Activated CD4-positive, alpha-beta T cell treated with anti-CD3 and anti-CD28 coated beads, Interleukin-2, amount 50 U/mL, for 48 hours (primary cell): Measurements from ENCODE around the gene MUC13.

ENCODE experiments used
- DNase-seq, 2 experiments: peaks; one replicate each; pipeline ENCODE4 v3.0.0-alpha.2; 2020

The MUC13 gene

DNA sequence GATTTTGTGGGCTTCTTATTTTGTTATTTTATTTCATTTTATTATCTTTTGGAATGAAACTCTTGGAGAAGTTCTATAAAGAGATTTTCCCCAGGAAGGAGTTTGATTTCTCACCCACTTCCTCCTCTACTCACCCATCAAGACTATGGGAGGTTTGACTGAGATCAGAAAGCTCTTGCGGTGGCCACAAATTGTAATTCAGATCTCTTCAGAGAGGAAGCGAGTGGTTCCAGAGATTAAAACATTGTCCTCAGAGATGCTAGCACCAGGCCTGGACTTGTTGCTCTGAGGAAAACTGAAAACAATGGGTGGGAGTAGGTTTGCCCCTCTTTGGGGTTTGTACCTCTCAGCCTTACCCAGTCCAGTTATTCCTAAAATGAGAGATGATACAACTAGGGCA is 8.1 kb upstream of the MUC13 start:
- DNase-seq, result no peak

DNA sequence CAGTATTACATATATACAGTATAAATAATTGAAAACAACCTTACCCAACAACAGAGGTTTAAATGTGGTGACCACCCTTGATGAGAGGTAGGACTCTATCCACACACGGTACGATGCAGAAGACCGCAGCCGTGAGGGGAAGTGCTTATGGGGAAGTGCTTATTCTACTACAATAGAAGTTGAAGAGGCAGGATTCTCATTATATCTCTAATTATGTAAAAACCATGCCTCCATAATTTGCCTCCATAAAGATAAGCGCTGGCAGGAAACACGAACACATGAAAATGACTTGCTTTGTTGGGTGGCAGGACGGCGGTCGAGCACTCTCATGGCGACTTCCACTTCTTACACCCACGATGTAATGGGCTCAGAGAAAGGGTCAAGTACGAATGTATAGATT is 7.2 kb upstream of the MUC13 start:
- DNase-seq, result no peak

DNA sequence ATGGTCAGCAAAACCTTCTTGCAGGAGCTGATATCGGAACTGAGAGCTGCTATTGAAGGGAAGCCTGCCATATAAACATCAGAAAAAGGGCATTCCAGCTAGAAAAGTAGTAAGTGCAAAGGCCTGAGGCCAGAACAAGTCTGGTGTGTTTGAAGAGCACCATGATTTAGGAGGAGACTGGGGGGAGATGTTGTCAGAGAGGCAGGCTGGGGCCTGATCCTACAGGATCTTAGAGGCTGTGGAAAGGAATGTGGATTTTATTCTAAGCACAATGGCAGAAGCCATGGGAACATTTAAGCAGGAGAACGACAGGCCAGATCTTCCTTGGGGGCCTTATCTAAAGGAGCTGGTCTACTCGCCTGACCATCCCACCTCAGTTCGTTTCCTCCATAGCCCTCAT is 5.1 kb upstream of the MUC13 start:
- DNase-seq, result no peak

DNA sequence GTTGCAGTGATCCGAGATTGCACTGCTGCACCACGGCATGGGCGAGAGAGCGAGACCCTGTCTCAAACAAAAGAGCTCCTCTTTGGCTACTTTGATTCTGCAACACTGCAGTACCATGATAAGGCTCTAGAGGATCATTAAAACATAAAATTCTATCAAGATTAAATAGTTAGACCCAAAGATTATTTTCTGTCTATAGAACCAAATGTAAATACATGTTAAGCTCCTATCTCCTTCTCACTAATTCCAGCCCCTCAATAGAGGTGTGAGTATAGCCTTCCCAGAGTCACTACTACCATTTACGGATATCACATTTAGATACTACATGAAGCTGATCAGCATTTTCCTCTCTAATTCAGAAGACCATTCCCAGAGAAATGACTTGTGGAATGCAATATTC is 4.3 kb upstream of the MUC13 start:
- no peak for DNase-seq

DNA sequence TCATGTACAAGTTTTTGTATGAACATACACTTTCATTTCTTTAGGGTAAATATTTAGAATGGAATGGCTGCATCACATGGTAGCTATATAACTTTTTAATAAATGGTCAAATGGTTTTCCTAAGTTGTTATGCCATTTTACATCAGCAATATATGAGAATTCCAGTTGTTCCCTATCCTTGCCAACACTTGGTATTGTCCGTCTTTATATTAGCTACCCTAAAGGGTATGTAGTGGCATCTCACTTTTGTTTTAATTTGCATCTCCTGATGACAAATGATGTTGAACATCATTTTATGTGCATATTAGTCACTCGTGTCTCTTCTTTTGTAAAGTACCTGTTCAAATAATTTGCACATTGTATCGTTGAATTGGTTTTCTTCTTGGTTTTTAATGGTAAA is 2.5 kb upstream of the MUC13 start:
- no peak for DNase-seq

DNA sequence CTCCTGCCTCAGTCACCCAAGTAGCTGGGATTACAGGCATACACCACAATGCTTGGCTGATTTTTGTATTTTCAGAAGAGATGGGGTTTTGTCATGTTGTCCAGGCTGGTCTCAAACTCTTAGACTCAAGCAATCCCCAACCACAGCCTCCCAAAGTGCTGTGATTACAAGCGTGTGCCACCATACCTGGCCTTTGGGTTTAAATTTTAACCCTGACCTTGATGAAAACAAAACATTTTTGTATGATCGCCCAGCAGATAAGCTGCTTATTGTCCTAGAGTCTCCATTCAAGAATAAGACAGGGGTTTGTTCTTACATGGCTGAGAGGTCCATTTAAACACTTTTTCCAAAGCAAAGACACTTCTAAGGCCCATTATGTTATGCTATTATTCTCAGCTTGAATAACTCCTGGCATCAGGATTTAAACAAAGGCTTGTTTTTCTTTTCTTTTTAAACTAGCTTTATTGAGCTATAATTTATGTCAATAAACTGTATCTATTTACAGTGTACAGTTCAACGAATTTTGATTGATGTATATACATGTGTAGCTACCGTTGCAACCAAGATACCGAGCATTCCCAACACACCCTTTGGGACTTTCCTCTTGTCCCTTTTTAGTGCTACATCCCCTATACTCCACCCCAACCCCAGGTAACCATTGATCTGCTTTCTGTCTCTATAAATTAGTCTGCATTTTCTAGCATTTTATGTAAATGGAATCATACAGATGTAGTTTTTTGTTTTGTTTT is 1.4 kb upstream of the MUC13 start:
- DNase-seq, result no peak

DNA sequence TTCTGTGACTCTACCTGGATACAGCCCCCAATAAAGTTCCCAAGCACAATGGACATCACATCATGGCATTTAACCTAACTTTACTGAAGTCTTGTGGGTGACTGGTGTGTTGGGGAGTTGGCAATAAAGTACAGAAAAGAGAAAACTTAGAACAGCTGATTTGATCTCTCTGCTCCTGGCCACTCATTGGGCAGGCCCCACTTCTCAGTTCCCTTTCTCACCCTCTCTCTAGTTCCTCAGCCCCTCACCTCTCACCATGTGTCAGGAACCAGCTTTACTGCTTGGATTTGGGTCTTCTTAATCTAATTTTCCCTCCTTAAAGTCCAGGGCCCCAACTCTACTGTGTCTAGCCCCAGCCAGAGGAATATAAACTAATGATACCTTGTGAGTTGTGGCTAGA is 713 bp upstream of the MUC13 start:
- DNase-seq, result no peak

DNA sequence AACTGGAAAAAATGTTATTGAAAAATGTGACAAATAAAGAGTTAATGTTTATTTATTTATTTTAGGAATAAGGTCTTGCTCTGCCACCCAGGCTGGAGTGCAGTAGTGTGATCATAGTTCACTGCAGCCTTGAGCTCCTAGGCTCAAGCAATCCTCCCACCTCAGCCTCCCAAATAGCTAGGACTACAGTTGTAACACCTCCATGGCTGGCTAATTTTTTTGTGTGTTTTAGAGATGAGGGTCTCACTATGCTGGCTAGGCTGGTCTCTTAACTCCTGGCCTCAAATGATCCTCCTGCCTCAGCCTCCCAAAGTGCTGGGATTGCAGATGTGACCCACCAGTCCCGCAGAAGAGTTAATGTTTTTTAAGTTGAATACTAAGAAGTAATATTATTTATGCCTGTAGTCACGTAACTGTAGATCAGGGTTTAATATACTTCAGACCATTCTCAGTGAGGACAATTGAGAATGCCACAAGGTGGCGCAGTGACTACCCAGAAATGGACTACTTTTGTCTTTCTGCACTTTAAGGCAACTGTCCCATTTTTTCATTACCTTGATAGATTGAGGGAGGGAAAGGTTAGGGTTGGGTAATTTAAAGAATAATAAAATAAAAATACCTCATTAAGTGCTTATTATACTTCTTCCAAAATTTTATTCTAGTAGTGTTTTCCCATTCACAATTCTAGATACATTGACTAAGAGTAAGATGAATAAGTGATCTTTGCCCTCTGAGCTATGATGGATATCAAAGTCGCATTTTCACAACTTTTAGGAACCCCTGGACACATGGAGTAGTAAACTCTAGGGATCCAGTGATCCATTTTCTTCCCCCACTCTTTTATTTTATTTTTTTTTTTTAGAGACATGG is 6.0 kb downstream of the MUC13 start:
- DNase-seq, result peak; percentile 58 to 71

DNA sequence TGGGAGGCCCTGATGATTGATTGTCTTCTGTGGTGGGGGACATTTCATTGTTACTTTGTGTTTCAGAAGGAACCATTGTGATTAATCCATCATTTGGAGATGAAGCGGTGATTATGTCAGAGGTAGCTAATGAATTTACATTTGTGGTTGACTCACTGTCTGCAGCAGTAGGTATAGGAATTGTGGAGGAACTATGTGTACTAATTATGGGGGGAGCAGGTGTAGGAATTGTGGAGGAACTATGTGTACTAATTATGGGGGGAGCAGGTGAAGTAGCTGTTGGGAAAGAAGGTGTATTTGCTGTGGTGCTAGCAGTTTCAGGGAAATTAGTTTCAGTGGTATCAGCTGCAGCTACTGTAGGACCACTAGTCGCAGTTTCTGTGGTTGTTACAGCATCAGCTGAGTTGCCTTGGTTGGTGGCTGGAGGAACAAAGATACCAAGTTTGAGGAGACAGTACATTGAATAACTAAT is 6.9 kb downstream of the MUC13 start:
- DNase-seq, result no peak

DNA sequence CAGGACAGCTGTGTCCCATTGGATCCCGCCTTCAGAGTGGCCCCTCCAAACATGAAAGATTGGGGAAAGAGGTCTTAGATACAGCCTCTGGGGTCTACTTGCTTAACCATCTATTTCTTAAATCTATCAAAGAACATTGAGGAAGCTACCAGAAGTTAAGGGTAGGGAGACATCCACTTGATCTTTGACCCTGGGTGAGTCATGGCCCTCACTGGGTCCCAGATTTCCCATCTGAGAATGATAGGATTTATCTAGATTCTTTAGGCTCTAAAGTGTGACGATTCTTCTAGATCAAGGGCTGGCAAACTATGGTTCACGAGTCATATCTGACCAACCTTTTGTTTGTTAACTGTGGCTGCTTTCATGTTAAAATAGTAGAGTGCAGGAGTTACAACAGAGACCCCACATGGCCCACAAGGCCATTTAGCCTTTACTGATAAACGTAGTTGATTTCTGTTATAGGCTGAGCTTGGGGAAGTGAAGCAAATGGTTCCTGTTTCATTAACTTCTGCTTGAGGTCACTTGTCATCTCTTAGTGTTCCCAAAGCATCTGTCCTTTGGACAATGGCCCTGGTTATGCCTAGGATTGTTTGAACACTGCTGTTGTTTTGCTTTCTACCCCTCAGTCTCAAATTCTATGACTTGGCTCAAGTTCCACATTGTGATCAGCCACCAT is 8.0 kb downstream of the MUC13 start:
- DNase-seq, result no peak

DNA sequence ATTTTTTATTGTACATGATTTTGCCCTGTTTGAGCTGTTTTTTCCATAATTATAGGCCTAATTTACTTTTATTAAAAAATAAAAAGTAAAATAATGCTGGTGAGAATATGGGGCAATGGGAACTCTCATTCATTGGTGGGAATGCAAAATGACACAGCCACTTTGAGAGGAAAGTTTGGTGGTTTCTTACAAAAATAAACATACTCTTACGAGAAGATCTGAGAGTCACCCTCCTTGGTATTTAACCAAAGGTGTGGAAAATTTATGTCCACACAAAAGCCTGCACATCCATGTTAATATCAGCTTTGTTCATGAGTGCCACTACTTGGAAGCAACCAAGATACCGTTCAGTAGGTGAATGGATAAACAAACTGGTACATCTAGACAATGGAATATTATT is 9.8 kb downstream of the MUC13 start:
- no peak for DNase-seq

DNA sequence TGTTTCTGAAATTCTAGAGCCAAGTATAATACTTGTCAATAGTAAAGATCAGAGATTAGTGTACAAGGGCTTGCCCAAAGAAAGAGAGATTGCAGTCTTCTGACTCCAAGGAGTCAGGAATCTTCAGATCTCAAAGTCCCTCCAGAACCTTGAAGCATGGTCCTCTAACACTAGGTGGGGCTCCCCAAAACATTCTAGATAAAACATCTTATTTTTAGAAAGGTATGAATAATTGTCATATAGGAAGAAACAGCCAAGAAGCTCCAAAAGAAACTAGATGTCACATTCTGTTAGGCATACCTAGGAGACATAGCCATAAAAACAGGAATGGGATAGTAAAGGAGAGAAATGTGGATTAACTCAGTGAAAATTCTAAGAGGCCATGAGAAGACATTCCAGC is 10.7 kb downstream of the MUC13 start:
- DNase-seq, result no peak

DNA sequence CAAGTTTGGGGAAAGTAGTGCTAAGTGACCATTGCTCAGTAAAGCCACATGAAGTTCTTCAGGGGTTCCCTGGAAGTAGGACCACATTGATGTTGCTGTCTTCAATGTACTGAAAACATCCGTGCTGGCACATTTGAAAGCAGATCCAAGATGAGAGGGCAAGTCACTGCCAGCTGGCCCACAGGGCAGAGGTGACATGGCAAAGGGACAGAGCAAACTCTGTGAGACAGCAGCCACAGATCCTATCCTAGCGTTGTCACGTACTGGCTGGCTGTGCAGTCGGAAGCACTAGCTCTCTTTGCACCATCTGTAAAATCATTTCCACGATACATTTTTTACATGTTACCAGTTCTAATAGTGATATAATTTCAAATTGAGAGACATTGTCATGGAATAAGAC is 13.8 kb downstream of the MUC13 start:
- no peak for DNase-seq

DNA sequence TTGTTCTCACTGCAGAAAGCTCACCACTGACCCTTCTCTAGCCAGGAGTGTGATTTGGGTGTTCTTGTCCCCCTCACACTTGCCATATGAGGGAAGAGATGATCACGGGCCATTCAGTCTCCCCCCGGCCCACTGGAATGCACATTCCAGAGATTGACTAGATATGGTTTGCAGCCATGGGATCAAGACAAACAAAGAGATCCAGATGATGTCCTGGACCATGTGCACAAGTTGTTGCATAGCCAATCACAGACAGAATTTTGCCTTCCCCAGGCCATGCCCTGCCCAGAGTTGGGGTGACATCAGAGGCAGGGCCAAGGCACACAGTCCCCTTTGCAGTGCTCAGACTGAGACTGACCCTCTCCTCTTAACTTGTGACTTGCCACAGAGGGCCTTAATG is 14.8 kb downstream of the MUC13 start:
- no peak for DNase-seq

DNA sequence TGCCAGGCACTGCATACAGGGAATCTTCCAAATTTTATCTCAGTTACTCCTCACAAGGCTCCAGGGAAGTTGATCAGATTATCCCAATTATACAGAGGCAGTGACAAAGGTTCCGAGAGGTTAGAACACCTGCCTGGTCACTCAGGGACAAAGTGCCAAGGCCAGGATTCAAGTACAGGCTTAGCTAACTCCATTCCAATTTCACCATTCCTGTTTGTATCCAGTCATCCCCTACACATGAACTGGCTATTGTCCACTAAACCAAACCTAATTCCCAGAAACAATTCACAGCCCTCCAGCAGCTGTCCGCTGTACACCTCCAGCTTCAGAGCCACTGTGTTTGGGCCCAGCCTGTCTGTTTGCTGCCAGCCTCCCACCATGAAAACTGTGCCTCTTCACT is 16.0 kb downstream of the MUC13 start:
- DNase-seq, result no peak

DNA sequence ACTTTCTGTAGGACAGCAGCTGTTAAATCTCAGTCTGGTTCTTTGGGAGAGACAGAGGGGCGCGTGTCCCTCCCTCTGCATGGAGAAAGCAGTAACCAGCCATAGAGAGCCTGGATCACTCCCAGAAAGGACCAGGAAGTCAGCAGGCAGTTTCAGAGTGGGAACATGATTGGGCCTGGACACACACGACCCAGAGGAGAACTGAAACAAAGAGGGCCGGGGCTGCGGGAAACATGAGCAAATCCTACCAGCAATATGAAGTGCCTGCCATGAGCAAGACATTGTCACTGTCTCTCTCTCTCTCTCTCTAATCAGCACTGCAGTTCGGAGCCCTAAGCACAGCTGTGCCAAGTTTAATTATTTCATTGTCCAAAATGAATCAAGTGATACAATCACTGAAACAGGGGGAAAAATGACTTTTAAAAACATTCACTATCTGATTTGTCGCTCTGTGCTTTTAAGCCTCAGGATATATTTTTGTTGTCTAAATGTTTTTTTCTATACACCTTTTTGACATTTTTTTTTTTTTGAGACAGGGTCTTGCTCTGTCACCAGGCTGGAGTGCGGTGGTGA is 17.6 kb downstream of the MUC13 start:
- DNase-seq, result no peak

DNA sequence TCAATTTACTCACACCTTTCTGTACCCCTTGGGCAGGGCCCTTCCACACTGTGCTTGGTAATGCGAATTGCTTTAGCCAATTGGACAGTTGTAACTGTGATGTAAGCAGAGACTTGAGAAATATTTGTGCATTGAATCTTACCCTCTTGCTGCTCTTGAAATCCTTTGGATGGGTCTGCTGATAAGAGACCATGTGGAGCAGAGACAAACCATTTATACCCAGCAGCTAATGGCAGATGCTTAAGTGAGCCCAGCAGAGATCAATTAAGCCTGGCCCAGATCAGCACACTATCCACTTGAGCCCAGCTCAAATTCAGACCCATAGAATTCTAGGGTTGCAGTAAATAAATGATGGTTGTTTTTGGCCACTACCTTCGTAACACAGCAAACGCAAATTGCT is 19.3 kb downstream of the MUC13 start:
- DNase-seq, result no peak

DNA sequence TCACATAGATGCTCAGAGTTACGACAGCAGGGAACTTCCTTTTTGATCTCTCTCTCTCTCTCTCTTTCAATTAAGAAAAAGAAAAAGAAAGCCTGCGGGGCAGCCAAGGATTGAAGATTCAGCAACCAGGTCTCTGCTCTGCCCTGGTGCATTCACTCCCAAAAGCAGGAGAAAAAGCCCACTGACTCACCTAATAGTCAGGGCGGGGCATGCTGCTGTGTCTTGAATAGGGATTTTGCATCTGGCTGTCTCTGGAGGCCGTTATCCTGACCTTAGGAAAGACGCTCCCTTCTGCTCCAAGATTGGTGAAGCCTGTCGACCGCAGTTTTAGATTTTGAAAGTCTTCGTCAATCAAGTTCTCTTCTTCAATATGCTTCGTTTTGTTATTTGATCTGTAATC is 26.6 kb downstream of the MUC13 start:
- DNase-seq, result no peak

DNA sequence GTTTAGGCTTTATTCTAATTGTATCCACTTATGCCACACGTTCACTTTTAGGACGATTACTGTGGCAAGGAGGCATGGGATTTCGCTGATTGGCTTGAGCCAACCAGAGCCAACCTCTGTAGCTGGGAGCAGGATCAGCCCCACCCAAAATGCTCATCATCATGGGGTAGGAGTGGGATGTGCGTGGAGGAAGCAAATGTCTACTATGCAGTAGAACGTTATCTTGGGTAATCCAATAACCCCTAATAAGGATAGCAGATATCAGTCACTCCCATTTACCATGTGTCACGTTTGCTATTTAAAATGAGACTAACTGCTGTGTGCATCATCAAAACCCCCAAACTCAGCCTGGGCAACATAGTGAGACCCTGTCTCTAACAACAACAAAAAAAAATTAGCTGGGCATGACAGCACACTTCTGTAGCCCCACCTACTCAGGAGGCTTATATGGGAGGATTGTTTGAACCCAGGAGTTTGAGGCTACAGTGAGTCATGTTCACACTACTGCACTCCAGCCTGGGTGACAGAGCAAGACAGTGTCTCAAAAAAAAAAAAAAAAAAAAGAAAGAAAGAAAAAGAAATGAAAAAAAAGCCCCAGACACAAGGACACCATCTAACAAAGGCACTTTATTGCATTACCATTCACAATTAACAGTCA is 29.6 kb downstream of the MUC13 start:
- no peak for DNase-seq

DNA sequence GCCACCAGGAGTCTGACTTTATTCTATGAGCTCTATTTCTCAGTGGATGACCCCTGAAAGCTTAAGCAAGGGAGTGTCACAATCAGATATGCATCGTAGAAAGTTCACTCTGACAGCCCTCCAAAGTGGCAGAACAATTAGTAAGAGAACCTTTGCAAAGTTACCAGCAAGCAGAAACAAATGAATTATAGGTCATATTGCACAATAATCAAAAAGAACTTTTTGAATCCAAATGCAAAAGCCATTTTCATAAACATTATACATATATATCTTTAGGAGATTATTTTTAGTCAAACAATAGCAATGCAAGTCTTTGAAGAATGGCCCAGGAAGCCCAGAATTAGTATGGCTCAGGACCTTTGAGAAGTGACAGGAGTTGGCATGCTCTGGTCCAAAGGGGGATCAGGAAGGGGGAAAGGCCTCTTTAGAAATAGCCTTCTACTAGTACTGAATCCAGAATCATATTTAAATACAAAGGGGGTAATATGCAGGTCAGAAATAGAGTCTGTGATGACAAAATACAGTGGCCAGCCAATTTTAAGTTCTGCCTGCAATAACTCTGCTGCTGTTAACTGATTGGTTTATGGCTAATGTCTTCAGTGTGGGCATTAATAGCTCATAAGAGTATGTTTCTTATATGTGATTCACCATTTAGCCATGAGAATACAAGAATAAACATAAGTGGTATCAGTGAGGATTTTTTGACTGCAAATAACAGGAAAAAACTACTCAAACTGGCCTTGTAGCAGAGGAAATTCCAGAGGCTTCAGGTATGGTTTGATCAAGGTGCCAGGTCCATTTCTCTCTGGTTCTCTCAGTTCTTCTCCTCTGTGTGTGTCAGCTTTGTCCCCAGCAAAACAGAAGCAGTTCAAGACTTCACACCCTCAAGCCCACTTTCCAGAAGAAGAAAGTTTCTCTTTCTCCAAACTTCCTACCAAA is 30.4 kb downstream of the MUC13 start:
- DNase-seq, result no peak

DNA sequence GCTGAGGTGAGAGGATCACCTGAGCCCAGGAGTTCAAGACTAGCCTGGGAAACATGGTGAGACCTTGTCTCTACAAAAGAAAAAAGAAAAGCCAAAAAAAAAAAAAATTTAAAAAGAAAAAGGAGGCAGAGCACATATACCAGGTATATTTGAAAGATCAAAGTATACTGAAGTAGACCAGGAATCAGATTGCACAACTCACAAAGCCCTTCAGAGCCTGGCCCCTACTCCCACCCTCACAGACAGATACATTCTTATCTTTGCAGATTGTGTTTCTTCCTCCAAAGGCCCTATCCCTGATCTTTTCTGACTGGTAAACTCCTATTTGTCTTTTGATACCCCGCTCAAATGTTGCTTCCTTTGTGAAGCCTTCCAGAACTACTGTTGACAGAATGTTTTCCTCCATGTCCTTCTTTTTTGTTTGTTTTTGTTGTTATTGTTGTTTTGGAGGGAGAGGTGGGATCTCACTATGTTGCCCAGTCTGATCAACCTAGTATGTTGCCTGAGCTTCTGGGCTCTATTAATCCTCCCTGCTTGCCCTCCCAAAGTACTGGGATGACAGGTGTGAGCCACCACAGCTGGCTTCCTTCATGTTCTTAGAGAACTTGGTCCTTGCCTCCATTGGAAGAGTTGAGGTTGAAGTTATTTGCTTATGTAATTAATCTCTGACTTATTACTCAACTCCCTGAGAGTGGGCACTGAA is 37.6 kb downstream of the MUC13 start:
- no peak for DNase-seq
